LNCaP clone FGC (cell line): ENCODE measurements around the gene CCDC134.

Source experiments
- DNase-seq: peaks from one replicate; pipeline ENCODE4 v3.0.0-alpha.2; 2011; ENCODE audit warnings: low read depth
- H3K4me3 ChIP-seq: 2 replicates; pipeline ENCODE4 v1.5.1; 2011; ENCODE audit warnings: mild to moderate bottlenecking, low read depth, low read length, control low read depth
- TF ChIP-seq, protein P1 (sequence below): IDR thresholded peaks from 2 replicates; pipeline ENCODE4 v1.5.1; 2012; ENCODE audit warnings: mild to moderate bottlenecking; ENCODE audit not compliant: control insufficient read depth, insufficient read depth; ENCODE audit errors: extremely low read depth

Gene CCDC134

GRCh38 chr22:41816241-41816640 lies 15.8 kb downstream of the CCDC134 start:
- TF ChIP-seq, protein P1, sequence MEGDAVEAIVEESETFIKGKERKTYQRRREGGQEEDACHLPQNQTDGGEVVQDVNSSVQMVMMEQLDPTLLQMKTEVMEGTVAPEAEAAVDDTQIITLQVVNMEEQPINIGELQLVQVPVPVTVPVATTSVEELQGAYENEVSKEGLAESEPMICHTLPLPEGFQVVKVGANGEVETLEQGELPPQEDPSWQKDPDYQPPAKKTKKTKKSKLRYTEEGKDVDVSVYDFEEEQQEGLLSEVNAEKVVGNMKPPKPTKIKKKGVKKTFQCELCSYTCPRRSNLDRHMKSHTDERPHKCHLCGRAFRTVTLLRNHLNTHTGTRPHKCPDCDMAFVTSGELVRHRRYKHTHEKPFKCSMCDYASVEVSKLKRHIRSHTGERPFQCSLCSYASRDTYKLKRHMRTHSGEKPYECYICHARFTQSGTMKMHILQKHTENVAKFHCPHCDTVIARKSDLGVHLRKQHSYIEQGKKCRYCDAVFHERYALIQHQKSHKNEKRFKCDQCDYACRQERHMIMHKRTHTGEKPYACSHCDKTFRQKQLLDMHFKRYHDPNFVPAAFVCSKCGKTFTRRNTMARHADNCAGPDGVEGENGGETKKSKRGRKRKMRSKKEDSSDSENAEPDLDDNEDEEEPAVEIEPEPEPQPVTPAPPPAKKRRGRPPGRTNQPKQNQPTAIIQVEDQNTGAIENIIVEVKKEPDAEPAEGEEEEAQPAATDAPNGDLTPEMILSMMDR, result no peak
- H3K4me3 ChIP-seq, result no peak overlapping the region
- no peak for DNase-seq

GRCh38 chr22:41816871-41817270 lies 16.4 kb downstream of the CCDC134 start:
- no peak for DNase-seq

GRCh38 chr22:41818011-41818410 lies 17.5 kb downstream of the CCDC134 start:
- H3K4me3 ChIP-seq, result no peak overlapping the region
- TF ChIP-seq, protein P1, result no peak
- no peak for DNase-seq

More at GRCh38 chr22:41816871-41817270, 16.4 kb downstream of the CCDC134 start:
- H3K4me3 ChIP-seq, result no peak overlapping the region
- TF ChIP-seq, protein P1, result no peak

DNA sequence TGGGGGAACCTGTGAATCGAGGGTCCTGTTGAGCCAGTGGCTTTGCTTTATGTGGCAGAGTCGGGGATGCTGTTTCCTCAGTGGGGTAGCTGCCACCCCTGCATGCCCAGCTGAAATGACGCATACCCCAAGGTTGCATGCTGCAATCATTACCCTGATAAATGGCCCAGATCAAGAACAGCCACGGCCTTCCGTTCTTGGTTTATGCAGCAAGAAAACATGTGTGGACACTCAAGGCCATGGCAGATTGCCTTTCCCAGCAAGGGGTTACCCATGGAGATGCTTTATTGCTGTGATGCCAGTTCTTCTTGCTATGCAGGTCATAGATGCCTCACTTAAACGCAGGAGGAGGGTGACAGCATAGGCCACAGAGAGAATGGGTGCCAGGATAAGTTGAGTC lies 18.1 kb downstream of the CCDC134 start:
- no peak for DNase-seq
- no peak overlapping the region for H3K4me3 ChIP-seq
- TF ChIP-seq, protein P1, result no peak

DNA sequence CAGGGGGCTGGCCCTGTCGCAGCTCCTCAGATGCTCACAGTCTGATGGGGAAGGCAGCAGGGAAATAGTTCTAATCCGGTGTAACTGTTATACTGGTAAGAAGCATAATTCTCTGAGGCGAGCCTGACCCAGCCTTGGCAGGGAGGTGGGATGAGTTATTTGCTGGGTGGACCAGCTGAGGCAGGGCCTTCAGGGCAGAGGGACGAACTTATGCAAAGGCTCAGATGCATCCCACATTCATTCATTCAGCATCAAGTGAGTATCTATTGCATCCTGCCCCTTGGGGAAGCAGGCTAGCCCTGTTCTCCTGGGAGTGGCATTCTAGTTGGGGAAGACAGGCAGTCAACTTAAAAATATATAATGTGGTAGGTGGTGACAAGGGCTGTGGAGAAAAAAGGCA lies 18.8 kb downstream of the CCDC134 start:
- TF ChIP-seq, protein P1, result no peak
- H3K4me3 ChIP-seq, result no peak overlapping the region
- no peak for DNase-seq

- TF ChIP-seq, protein P1, result no peak
- DNase-seq, result no peak
These were observed 20.0 kb downstream of the CCDC134 start for GRCh38 chr22:41820447-41820846.

GRCh38 chr22:41821471-41822316 lies 21.2 kb downstream of the CCDC134 start:
- no peak for DNase-seq
- TF ChIP-seq, protein P1, result no peak
- H3K4me3 ChIP-seq, result no peak overlapping the region

More at GRCh38 chr22:41820447-41820846, 20.0 kb downstream of the CCDC134 start:
- no peak overlapping the region for H3K4me3 ChIP-seq
